Prostate gland (tissue), 2 donors: Measurements from ENCODE around the gene FAM133A.

ENCODE experiments used
- CTCF ChIP-seq, 4 experiments: fragments of 200-600 bp in 2 of 4; fragments of 450-650 bp in 2 of 4; sonication (generic) in 2 of 4; IDR thresholded peaks; 1 replicate in 3 of 4; 2 replicates in 1 of 4; pipeline ENCODE4 v1.5.1; 2016 to 2019; ENCODE audit warnings: antibody characterized with exemption in 4 of 4, mild to moderate bottlenecking in 2 of 4, moderate library complexity in 2 of 4
- POLR2AphosphoS5 ChIP-seq: sonication (generic); formaldehyde crosslinking; IDR thresholded peaks from one replicate; pipeline ENCODE4 v1.6.1; 2017; ENCODE audit warnings: antibody characterized with exemption

- no peak for TF ChIP-seq CTCF (IDR thresholded peaks at IDR 0.05)
- no peak for TF ChIP-seq POLR2AphosphoS5
Measured at GRCh38 chrX:93637591-93637990, 36.4 kb upstream of the FAM133A start.
